Measurements from ENCODE around the gene SLC2A11.
A peak's percentile ranks its signal among the peaks of the same experiment; 100 is the strongest.
"Not testable (repeated sequence)": the region's sequence is repeated elsewhere in the genome, so short reads cannot be mapped to it uniquely, and the experiment has no call there.

Gene SLC2A11

GRCh38 chr22:23847991-23848864, 9.4 kb upstream of the SLC2A11 start:
- no peak for DNase-seq

GRCh38 chr22:23849009-23850006, 8.4 kb upstream of the SLC2A11 start:
- peak; percentile 41 for DNase-seq

- no peak for DNase-seq
Measured at GRCh38 chr22:23850136-23850611, 7.5 kb upstream of the SLC2A11 start.

- peak; percentile 3 for DNase-seq
Measured at GRCh38 chr22:23856721-23857605, 712 bp upstream of the SLC2A11 start.

- DNase-seq, result no peak
Measured at GRCh38 chr22:23858484-23858815, 775 bp downstream of the SLC2A11 start.

GRCh38 chr22:23859201-23859600, 1.5 kb downstream of the SLC2A11 start:
- DNase-seq, result no peak

- not testable (repeated sequence) for DNase-seq
Measured at GRCh38 chr22:23860187-23860586, 2.5 kb downstream of the SLC2A11 start.

GRCh38 chr22:23862103-23862502, 4.4 kb downstream of the SLC2A11 start:
- DNase-seq, result peak; percentile 13

GRCh38 chr22:23864499-23865154, 7.0 kb downstream of the SLC2A11 start:
- not testable (repeated sequence) for DNase-seq

GRCh38 chr22:23868580-23868979, 10.9 kb downstream of the SLC2A11 start:
- no peak for DNase-seq

GRCh38 chr22:23874871-23875270, 17.2 kb downstream of the SLC2A11 start:
- DNase-seq, result no peak

- no peak for DNase-seq
Measured at GRCh38 chr22:23875801-23876200, 18.1 kb downstream of the SLC2A11 start.

GRCh38 chr22:23877566-23877965, 19.9 kb downstream of the SLC2A11 start:
- DNase-seq, result no peak

- no peak for DNase-seq
Measured at GRCh38 chr22:23878219-23878618, 20.5 kb downstream of the SLC2A11 start.

- DNase-seq, result no peak
Measured at GRCh38 chr22:23882370-23882769, 24.7 kb downstream of the SLC2A11 start.

GRCh38 chr22:23883658-23884057, 26.0 kb downstream of the SLC2A11 start:
- no peak for DNase-seq

- DNase-seq, result no peak
Measured at GRCh38 chr22:23884140-23884539, 26.5 kb downstream of the SLC2A11 start.

GRCh38 chr22:23888615-23889401, 31.1 kb downstream of the SLC2A11 start:
- no peak for DNase-seq

GRCh38 chr22:23889620-23890019, 31.9 kb downstream of the SLC2A11 start:
- DNase-seq, result no peak

GRCh38 chr22:23891726-23892125, 34.1 kb downstream of the SLC2A11 start:
- no peak for DNase-seq

GRCh38 chr22:23892130-23892529, 34.5 kb downstream of the SLC2A11 start:
- no peak for DNase-seq

All from NCI-H526 treated with DMSO at 0.1 percent for 48 hours (cell line).